ENCODE results near the gene HSF2BP. TPM values are rescaled to one million over a fixed set of nuclear protein-coding genes. Genes with fewer than 3 reads are reported as not detected.
A peak's percentile ranks its signal among the peaks of the same experiment; 100 is the strongest.
"Not testable (repeated sequence)": the region's sequence is repeated elsewhere in the genome, so short reads cannot be mapped to it uniquely, and the experiment has no call there.

Gene HSF2BP
- total RNA-seq, 3 donors from 2014 or later, result 1.7 to 2.1 (median 1.9) TPM

- not testable (repeated sequence) for H3K36me3 Mint-ChIP-seq (ENCODE audit: insufficient read depth); H3K4me3 Mint-ChIP-seq; H3K9me3 Mint-ChIP-seq; ATAC-seq; DNase-seq; H3K27me3 Mint-ChIP-seq (ENCODE audit: low read depth); H3K4me1 Mint-ChIP-seq (ENCODE audit: low read depth)
Observed at GRCh38 chr21:43498065-43498464, 161.2 kb downstream of the HSF2BP start.

GRCh38 chr21:43494279-43495012, 164.8 kb downstream of the HSF2BP start:
- DNase-seq; H3K27me3 Mint-ChIP-seq (ENCODE audit: low read depth); H3K4me3 Mint-ChIP-seq; H3K4me1 Mint-ChIP-seq (ENCODE audit: low read depth); H3K9me3 Mint-ChIP-seq; H3K36me3 Mint-ChIP-seq (ENCODE audit: insufficient read depth): not testable (repeated sequence)
- ATAC-seq, result peak; percentile 88 to 89

DNA sequence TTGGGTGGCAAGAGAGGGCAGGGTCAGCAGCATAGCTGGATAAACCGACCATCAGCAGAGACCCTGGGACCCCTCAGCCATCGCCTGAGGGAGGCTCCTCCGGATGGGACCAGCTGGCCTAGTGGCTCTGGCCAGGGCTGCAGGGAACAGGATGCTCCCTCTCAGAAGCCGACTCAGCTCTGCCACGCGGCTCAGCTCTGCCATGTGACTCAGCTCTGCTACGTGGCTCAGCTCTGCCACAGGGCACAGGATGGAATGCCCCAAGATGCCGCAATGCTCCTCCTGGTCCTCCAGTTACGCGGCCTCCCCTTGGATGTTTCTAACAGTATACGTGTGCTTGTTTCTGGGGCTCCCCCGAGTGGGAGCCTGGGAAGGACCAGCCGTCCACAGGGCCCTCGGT, 165.8 kb downstream of the HSF2BP start:
- H3K36me3 Mint-ChIP-seq (ENCODE audit: insufficient read depth); H3K4me3 Mint-ChIP-seq; H3K9me3 Mint-ChIP-seq; DNase-seq; ATAC-seq; H3K27me3 Mint-ChIP-seq (ENCODE audit: low read depth); H3K4me1 Mint-ChIP-seq (ENCODE audit: low read depth): not testable (repeated sequence)

GRCh38 chr21:43488235-43488634, 171.1 kb downstream of the HSF2BP start:
- ATAC-seq; H3K36me3 Mint-ChIP-seq (ENCODE audit: insufficient read depth); H3K4me3 Mint-ChIP-seq; DNase-seq; H3K27me3 Mint-ChIP-seq (ENCODE audit: low read depth); H3K9me3 Mint-ChIP-seq; H3K4me1 Mint-ChIP-seq (ENCODE audit: low read depth): not testable (repeated sequence)

- not testable (repeated sequence) for DNase-seq; H3K27me3 Mint-ChIP-seq (ENCODE audit: low read depth); H3K36me3 Mint-ChIP-seq (ENCODE audit: insufficient read depth); H3K4me1 Mint-ChIP-seq (ENCODE audit: low read depth); H3K4me3 Mint-ChIP-seq; ATAC-seq; H3K9me3 Mint-ChIP-seq
Observed at GRCh38 chr21:43486051-43486450, 173.2 kb downstream of the HSF2BP start.

DNA sequence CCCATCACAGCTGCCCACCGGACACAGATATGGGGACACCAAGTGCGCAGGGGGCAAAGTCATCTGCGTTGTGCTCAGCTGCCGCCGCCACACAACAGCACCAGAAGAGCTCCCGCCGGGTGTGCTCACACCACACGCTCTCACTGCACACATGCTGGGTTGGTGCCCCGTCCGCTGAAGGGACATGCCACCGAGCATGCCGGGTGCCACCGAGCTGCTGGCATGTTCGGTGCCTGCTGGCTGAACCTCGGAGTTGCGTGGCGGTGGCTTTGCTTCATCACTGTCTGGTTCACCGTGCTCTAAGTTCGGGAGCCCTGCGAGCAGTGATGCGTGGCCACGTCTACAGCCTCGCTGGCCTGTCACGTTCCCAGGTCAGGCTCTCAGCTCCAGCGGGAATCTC, 174.3 kb downstream of the HSF2BP start:
- ATAC-seq; H3K27me3 Mint-ChIP-seq (ENCODE audit: low read depth); H3K9me3 Mint-ChIP-seq; H3K36me3 Mint-ChIP-seq (ENCODE audit: insufficient read depth); H3K4me1 Mint-ChIP-seq (ENCODE audit: low read depth); DNase-seq; H3K4me3 Mint-ChIP-seq: not testable (repeated sequence)

GRCh38 chr21:43479197-43479596, 180.1 kb downstream of the HSF2BP start:
- H3K4me3 Mint-ChIP-seq; H3K27me3 Mint-ChIP-seq (ENCODE audit: low read depth); H3K9me3 Mint-ChIP-seq; H3K4me1 Mint-ChIP-seq (ENCODE audit: low read depth); DNase-seq; H3K36me3 Mint-ChIP-seq (ENCODE audit: insufficient read depth); ATAC-seq: not testable (repeated sequence)

Other genes with a start within 250 kb of the HSF2BP start
- gene SIK1, start 232.4 kb downstream of the HSF2BP start, total RNA-seq, result 10 to 100 TPM; 14.0 to 19.6 (median 16.7) TPM
- gene RRP1B, start 72 bp upstream of the HSF2BP start, total RNA-seq, result 100 to 1,000 TPM; 106 to 132 (median 115) TPM
- gene PDXK, start 59.6 kb upstream of the HSF2BP start, total RNA-seq, result 100 to 1,000 TPM; 101 to 114 (median 106) TPM
- 10 to 100 TPM; 17.7 to 26.9 (median 24.5) TPM for gene CSTB, start 116.8 kb upstream of the HSF2BP start, total RNA-seq
- gene RRP1, start 130.1 kb upstream of the HSF2BP start, total RNA-seq, result 100 to 1,000 TPM; 132 to 139 (median 136) TPM
- 100 to 1,000 TPM in 2 of 3 donors, 10 to 100 TPM in 1; 97.4 to 122 (median 117) TPM for gene AGPAT3, start 205.7 kb upstream of the HSF2BP start, total RNA-seq